Neural progenitor cell (in vitro differentiated cells): Measurements from ENCODE around the gene NANOGP8.
"Not testable (repeated sequence)": the region's sequence is repeated elsewhere in the genome, so short reads cannot be mapped to it uniquely, and the experiment has no call there.

Experiments
- EZH2 ChIP-seq: fragments of 200-600 bp; sonication (generic); IDR thresholded peaks from 2 replicates; pipeline ENCODE4 v1.6.1; 2017; ENCODE audit warnings: antibody characterized with exemption, mild to moderate bottlenecking, moderate library complexity
- EZH2phosphoT487 ChIP-seq: fragments of 200-600 bp; sonication (generic); IDR thresholded peaks from 2 replicates; pipeline ENCODE4 v1.6.1; 2017; ENCODE audit warnings: antibody characterized with exemption
- TF ChIP-seq, protein P1 (sequence below): fragments of 200-600 bp; sonication (generic); IDR thresholded peaks from 2 replicates; pipeline ENCODE4 v1.5.1; 2017; ENCODE audit warnings: antibody characterized with exemption, mild to moderate bottlenecking

DNA sequence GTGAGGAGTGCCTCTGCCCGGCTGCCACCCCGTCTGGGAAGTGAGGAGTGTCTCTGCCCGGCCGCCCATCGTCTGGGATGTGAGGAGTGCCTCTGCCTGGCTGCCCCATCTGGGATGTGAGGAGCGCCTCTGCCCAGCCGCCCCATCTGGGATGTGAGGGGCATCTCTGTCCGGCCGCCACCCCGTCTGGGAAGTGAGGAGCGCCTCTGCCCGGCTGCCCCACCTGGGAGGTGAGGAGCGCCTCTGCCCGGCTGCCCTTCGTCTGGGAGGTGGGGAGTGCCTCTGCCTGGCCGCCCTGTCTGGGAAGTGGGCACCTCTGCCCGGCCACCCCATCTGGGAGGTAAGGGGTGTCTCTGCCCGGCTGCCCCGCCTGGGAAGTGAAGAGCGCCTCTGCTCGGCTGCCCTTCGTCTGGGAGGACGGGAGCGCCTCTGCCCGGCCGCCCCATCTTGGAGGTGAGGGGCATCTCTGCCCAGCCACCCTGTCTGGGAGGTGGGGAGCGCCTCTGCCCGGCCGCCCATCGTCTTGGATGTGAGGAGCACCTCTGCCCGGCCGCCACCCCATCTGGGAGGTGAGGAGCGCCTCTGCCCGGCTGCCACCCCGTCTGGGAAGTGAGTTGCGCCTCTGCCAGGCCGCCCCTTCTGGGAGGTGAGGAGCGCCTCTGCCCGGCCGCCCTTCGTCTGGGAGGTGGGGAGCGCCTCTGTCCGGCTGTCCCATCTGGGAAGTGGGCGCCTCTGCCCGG is 3.3 kb downstream of the NANOGP8 start:
- TF ChIP-seq, protein P1, sequence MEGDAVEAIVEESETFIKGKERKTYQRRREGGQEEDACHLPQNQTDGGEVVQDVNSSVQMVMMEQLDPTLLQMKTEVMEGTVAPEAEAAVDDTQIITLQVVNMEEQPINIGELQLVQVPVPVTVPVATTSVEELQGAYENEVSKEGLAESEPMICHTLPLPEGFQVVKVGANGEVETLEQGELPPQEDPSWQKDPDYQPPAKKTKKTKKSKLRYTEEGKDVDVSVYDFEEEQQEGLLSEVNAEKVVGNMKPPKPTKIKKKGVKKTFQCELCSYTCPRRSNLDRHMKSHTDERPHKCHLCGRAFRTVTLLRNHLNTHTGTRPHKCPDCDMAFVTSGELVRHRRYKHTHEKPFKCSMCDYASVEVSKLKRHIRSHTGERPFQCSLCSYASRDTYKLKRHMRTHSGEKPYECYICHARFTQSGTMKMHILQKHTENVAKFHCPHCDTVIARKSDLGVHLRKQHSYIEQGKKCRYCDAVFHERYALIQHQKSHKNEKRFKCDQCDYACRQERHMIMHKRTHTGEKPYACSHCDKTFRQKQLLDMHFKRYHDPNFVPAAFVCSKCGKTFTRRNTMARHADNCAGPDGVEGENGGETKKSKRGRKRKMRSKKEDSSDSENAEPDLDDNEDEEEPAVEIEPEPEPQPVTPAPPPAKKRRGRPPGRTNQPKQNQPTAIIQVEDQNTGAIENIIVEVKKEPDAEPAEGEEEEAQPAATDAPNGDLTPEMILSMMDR: not testable (repeated sequence)
- TF ChIP-seq EZH2, EZH2phosphoT487: not testable (repeated sequence)
